ENCODE data around the gene NPRL2.
A peak's percentile ranks its signal among the peaks of the same experiment; 100 is the strongest.

NPRL2 gene

DNA sequence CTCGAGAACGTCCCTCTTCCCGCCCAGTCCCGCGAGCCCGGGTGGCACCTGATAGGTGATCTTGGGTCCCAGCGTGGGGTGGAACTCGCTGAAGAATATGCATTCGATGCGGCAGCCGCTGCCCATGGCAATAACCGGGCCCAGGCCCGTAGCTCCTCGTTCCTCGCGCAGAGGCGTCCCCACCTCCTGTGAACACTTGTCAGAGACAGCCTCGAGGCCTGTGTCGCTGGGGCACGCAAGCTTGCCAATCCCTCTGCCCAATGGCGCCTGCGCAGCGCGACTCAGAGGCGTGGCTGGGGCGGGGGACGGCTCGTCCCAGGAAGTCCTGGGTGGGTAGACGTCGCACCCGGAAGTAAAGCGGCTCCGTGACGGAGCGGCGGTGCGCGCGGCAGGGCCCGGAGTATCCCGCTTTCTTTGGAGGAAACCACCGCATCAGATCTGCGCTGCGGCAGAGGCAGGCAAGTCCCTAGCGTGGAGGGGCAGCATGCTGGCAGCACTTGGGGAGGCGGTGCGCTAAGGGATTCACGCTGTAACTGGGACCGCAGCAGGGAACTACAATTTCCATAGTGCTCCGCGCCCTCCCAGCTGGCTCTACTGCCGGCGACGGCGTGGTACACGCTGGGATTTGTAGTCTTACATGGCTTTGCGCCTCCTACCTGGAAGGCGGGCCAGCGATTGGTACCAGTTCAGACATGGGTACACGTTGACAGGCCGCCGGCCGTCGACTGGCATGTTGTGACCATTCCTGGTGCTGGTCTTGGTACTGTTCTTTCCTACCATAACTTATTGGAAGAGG lies at the start of gene NPRL2, which contains the start of gene CYB561D2:
Gene NPRL2 (minus strand): TSS at position 249 of the 796 bp plus-strand sequence. CDS start 123 bp downstream, at position 126.
Gene CYB561D2 (plus strand): TSS at position 336 of the 796 bp plus-strand sequence. CDS start 572 bp downstream, outside the sequence.
- DNase-seq: peak; percentile 98

DNA sequence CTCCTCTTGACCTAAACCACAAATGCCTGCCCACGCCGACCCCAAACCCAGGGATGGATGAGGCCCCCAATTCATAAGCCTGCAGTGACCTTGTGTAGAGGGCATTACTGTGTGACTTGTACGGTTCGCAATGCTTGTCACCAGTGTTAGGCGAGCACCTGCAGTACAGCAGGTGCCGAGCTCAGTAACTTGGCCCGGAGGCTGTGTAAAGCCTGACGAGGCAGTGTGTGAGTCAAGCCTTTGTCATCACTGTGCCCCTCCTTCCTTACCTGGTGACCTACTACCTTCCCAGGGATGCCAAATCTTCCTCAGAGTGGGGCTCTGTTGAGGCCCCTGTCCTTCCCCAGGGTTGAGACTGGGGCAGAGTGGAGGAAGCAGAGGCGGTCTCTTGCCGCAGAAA lies 45.9 kb upstream of the NPRL2 start:
- no peak for DNase-seq

DNA sequence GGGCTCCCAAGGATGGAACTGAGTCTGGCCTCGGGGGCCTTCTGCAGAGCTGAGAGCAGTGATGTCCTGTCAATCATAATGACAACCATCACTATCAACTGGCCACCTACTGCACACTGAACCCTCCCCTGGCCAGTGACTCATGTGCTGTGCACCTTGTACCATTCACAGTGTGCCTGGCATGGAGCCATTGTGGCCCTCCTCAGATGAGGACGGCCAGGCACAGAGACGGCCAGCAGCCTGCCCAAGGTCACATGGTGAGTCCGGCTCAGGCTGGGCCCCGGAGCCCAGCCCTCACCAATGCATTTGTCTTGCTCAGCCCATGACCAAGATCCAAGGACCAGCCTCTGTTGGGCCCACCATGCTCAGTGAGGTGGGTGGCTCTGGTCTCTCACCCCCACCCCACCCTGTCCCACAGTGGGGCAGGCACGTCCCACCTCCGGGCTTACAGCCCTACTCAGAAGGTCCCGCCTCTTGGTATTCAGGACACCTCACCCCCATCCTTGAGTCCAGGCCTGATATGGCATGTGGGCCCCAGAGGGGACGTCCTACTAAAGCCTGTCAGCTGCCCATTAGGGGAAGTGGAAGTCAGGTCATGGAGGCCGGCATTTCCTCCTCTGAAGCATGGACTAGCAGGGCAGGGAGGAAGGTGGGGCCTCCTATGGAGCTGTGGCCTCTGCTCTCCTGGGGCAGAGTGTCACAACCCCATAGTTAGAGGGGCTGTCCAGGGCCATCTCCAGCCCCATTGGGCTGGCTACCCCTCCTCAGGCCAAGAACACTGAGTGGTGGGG lies 44.7 kb upstream of the NPRL2 start:
- DNase-seq: no peak

DNA sequence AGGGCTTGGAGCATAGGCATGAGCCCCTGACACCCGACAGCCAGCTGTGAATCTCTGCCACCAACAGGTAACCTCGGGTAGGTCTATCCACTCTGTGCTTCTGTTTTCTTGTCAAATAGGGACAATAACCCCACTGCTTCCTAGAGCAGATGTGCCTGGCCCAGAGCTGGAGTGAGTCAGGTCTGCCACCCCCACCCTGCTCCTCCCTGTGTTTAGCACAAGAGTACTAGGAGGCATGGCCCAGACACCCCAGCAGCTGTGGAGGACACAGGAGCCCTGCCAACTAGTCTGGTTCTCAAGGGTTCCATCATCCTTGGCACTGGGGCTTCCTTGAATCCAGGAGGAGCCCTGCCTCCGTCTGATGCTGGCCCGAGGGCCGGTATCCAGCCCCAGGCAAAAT lies 42.5 kb upstream of the NPRL2 start:
- DNase-seq: no peak

DNA sequence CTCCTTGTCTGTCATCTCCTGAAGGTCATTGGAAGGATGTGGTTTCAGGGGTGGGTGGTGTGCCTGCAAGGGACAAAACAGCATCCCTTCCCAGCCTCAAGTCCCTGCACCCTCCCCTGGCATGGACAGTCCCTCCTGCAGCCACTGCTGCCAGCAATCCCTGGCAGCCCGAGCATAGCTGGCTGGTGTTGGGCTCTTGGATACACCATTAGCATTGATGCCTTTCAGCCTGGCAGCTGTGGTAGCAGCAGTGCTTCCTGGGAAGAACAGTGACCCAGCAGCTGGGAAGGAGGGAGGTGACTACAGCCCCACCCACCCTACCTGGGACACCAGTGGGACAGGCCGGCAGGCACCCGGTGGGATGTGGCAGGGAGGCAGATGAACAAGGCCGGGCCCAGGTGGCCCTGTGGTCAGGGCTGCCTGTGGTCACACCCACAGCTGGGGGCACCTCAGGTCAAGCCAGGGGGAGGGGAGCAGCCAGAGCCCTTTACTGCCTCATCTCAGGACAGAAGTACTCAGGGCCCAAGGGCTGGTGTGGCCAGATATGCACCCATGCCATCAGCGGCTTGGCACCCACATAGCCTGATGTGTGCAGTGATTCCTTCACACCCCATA lies 41.6 kb upstream of the NPRL2 start:
- DNase-seq: peak; percentile 16

DNA sequence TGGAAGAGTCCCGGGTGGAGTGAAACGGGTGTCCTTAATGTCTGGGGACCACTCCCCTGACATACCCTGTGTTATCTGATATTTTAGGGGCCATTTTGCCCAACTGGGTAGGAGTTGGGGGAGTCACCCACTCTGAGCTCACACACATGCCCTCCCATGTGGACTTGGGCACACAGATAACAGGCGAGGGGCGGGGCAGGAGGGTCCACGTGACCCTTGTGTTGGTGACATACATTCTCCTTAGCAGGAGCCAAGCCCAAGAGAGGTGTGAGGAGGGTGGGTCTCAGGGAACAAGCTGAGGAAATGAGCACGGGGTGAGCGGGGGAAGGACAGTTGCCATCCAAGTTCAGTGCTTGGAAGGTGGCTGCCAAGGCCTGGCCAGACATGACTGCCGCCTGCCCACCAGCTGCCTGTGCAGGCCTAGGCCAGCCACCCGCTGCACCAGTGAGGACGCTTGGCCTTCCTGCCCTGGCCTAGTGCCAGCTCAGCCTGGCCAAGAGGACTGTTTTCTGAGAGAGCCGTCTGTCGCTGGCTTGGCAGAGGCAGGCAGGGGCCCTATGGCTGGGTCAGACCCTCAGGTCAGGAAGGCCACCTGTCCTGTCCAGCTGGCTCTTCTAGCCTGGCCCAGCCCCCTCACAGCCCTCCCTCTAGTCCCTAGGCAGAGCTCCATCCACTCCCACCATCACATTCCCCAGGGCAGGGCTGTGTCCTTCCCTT lies 40.1 kb upstream of the NPRL2 start:
- DNase-seq: no peak

DNA sequence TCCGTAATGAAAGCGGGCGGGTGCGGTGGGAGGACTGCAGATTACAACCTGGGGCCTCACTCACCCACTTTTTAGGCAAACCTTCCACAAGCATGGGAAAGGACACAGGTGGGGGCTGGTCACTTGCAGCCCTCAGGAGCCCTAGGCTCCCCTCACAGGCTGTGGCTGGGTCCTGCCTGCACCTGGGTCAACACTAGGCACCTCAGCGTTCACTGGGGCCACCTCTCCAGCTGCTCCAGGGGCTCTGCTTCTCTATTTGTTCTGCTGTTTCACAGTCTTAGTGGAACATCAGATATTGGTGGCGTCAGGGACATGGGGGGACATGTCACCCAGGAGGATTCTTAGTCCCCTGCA lies 38.8 kb upstream of the NPRL2 start:
- DNase-seq: no peak

DNA sequence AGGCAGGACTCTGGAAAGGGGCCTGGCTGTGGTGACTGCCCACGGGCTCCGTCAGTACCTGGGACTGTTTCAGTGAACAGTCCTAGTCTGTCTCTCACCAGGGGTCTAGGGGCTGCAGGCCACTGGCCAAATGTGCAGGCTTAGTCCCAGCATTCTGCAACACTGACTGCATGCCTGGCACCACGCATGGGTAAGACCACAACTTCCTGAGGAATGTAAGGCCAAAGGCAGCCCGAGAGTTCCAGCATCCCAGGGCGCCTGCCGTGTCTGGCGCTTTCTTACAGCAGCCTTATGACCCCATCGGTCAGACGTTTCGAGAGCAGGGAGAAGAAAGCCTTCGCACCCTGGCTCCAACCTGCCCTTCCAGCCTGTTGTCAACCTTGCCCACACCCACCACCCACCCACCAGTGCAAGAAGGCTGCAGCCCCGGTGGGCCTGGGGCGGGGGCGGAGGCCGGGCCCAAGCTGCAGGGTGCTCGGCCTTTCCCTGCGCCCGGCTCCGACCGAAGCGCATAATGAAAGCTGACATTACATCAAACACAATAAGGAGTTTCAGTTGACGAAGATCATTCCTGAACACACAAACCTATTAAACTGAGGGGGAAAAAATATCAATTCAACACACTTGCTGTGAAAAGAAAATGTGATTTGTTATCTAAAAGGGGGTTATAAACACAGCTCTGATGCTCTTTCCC lies 38.3 kb upstream of the NPRL2 start:
- no peak for DNase-seq

DNA sequence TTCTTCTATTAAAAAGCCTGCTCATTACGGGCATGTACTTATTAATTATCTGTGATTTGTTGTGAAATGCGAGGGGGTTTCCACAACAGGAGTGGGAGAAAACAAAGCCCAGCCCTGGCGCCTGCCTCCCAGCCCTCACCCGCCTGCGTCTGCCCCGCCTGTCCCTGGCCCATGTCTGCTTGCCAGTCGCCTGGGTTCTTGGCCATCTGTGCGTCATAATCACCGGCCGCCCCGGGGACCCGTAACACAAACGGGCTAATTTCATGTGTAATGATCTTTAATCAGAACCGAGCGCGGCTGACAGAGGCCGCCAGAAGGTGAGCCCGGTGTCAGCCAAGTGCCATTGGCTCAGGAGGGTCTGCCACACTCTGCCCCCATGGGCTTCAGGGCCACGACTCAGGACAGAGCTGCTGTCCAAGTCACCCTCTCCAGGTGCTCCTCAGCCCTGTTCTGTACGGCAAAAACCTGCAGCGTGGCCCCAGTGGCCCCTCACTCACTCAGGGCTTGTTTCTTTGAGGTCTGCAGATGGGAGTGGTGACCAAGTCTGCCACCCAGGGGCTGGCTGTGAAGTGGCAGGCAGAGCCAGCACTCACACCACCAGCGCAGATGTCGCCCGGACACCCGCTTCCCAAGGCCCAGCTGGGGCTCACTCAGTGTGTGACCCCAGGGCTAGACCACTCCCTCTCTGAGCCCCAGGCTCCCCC lies 37.6 kb upstream of the NPRL2 start:
- DNase-seq: no peak

DNA sequence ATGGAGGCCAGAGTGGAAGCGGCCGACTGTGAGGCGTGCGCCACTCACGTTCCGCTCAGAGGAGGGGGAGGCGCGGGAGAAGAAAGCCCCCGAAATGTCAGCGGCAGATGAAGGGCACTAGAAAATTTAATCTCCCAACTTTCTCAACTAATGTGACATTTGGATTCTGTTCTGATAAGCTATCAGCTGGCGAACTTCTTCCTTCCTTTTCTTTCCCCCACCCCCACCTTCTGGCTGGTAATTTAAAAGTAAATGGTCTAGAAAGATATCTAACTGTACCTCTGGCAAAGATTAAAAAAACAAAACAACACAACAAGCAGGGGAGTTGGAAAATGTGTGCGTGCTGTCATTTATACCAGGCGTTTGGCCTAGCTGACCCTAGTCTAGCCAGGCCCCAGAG lies 35.2 kb upstream of the NPRL2 start:
- no peak for DNase-seq

DNA sequence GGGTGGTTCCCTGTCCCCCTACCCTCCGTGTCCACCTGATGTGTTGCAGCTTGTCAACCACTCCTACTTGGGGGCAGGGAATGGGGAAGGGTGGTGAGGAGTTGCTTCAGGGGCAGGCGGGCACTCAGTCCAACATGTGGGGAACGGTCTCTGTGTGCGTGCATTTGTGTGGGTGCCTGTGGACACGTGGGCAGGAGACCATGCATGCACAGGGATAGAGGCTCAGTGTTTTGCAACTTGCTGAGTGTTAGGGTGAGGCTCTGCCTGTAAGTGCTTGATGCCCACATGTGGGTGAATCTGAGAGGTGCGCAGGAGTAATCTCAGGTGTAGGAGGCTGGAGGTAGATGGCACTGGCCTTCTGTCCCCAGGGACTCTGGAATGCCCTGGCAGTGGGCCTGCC lies 33.2 kb upstream of the NPRL2 start:
- no peak for DNase-seq

DNA sequence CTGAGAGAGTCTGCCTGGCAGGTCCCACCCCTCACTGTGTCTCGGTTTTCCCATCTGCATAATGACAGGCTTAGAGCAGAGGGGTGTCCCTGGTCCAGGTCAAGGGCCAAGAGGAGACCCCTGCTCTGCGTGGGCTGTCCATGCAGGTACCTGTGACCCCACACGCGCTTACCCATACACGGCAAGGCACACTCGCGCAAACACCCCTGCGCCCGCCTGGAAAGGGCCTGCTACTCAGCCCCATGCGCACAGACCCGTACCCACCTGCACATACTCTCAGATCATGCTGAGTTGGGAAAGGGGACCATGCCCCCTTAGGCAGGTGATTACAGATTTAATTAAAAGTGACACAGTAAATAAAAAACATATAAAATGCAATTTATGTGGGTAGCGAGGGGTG lies 32.1 kb upstream of the NPRL2 start:
- no peak for DNase-seq

DNA sequence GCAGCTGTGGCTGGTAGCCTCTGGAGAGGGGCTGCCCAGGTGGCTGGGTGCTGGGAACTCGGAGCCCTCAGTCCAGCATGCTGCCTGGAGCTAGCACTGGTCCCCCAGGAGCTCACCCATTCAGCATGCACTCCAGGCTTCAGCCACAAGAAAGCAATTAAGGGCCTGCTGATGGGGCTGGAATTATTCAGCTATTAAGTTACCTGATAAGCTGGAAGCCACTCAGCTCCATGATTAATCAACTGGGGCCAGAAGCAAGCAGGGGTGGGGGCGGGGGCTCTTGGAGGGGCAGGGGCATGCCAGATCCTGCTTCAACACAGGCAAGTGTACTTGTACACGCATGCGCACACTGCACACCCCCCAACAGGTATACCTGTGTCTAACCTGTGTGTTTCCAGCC lies 30.8 kb upstream of the NPRL2 start:
- DNase-seq: no peak

DNA sequence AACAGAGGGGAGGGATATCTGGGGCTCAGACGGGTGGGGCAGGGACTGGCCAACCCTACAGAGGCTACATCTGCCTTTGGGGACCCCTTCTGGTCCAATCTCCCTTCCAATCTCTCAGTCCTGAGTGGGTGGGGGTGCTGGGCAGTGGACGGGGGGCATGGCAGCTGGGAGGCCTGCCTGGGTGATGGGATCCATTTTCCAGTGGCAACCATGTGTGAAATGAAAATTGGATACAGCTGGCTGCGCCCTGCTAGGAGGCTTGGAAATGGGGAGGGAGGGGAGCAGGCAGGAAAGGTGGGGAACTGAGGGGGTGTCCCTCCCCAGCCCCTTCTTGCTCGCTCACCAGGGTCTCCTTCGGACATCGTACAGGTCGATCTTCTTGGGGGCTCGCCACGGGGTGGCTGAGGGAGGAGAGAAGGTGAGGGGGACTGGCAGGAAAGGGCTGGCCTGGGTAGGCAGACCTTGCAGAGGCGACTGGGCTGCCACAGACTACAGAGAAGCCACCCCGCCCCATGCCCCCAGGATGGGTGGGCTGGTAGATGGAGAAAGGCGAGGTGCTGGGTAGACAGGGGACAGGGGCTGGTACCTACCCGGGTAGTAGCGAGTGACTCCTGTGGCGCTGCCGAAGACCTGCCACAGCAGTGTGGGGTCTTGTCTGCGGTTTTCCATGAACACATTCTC lies 30.0 kb upstream of the NPRL2 start:
- DNase-seq: no peak

DNA sequence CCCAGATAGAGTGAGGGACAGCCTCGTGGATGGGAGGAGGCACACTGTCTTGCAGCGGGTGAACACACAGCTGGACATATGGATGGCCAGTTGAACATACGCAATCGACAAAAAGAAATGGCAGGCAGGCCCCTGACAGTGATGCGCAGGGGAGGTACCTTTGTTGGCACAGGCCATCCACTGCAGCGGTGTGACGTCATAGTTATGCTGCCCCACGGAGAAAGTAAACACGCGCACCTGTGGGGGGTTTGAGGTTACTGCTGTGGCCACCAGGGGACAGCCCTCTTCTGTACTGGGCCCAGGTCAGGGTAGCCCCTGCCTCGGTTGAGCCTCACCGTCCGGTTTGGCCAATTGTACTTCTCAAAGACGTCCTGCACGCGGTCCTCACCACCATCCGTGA lies 28.2 kb upstream of the NPRL2 start:
- DNase-seq: no peak

DNA sequence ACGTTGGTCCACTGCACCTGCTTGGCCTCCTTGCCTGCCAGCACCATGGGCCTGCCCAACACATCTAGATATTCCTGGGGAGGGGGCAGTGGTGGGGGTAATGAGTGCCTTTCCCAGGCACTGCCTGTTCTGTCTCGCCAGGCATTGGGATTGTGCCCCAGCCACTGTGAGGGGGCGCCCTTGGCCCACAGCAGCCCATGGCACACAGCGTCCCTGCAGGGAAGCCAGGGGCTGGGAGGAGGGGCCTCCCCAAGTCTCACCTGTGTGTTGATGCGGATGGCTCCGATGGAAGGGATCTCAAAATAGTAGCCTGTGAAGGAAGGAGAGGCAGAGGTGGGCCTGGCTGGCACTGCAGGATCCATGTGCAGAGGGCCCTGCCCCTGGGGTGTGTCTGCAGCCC lies 27.4 kb upstream of the NPRL2 start:
- DNase-seq: no peak

DNA sequence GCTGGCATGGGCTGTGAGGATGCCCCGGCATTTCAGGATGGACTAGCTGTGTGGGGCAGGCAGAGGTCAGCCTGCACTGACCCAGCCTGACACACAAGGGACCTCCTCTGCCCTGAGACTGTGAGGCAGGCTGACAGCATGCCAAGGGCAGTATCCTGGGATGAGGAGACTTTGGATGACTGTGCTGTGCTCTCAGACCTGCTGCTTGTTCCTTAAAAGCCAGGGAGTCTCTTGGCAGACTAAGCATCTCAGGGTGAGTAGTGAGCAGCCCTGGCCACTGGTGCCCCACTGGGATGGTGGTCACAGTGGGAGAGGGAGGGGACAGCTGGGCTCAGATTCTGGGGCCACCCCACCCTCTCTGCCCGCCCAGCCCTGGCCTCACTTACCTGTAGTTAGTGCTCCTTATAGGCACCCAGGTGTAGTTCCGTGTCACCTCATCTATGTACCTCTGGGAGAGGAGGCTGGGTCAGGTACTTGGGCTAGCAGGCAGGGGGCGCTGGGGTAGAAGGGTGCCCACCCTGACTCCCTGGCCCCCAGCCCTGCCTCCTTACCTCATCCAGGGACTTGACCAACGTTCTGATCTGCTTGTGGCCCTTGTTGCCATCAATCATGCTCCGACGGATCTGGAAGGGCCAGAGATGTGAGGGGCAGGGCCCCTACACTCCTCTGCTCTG lies 24.8 kb upstream of the NPRL2 start:
- no peak for DNase-seq

DNA sequence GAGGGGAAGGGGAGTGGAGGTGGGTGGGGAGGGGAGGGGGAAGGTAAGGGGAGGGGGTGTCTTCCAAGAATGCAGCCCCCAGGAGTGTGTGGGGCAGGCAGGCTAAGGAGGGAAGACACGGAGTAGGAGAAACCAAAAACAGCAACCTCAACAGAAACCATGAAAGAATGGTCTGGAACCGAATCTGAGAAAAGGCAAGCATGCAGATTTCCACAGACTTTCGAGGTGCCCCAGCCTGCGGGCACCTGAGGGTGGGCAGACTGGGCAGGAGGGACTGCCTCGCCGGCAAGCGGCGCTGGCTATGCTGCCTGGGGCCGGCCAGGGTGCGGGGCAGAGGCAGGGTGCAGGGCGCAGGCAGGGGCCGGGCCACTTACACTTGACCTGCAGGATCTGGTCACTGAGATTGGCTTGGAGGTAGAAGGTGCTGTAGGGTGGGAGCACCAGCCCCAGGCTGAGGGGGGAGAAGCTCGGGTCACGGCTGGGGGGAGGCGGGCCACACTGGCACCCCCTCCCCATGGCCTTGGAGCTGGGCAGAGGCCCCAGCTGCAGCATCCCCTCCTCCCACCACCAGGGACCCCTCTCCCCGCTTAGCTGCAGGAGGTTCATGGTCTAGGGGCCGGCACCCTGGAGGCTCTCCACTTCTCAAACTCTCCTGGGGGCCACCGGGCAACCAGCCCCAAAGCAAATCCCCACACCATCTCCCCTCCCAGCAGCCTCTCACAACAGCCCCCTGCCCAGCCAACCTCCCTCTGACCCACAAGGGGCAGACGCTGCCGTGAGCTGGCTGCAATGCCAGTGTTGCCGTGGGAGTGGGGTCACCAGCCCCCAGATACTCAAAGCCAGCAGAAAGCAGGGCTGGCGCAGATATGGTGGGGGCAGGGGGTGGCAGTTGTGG lies 24.0 kb upstream of the NPRL2 start:
- DNase-seq: no peak
